Smooth muscle cell (in vitro differentiated cells): ENCODE data around the gene ALPG. TPM values are rescaled to one million over a fixed set of nuclear protein-coding genes. Genes with fewer than 3 reads are reported as not detected.

Experiments used
- DNase-seq: peaks from one replicate; lab custom pipeline; 2025; ENCODE audit not compliant: unreplicated experiment; lab: John Stamatoyannopoulos, UW
- H2AFZ ChIP-seq: fragments of 200-600 bp; sonication (generic); 2 replicates; pipeline ENCODE4 v1.6.0; 2016; ENCODE audit warnings: antibody characterized with exemption, low read depth, mild to moderate bottlenecking
- H3F3A ChIP-seq: fragments of 200-600 bp; sonication (generic); 2 replicates; pipeline ENCODE4 v1.6.0; 2017; ENCODE audit warnings: antibody characterized with exemption, low read depth
- H3K27ac ChIP-seq: fragments of 200-600 bp; sonication (generic); 2 replicates; pipeline ENCODE4 v1.5.1; 2016; ENCODE audit warnings: low read depth, mild to moderate bottlenecking
- H3K27me3 ChIP-seq: fragments of 200-600 bp; sonication (generic); 2 replicates; pipeline ENCODE4 v1.6.1; 2016; ENCODE audit warnings: low read depth, mild to moderate bottlenecking
- H3K36me3 ChIP-seq: fragments of 200-600 bp; sonication (generic); 2 replicates; pipeline ENCODE4 v1.5.1; 2016; ENCODE audit warnings: low read depth
- H3K4me1 ChIP-seq: fragments of 200-600 bp; sonication (generic); 2 replicates; pipeline ENCODE4 v1.5.1; 2016; ENCODE audit warnings: low read depth
- H3K4me2 ChIP-seq: fragments of 200-600 bp; sonication (generic); 2 replicates; pipeline ENCODE4 v1.6.0; 2016; ENCODE audit warnings: mild to moderate bottlenecking
- H3K4me3 ChIP-seq: fragments of 200-600 bp; sonication (generic); 2 replicates; pipeline ENCODE4 v1.5.1; 2016; ENCODE audit warnings: mild to moderate bottlenecking
- H3K79me2 ChIP-seq: fragments of 200-600 bp; sonication (generic); 2 replicates; pipeline ENCODE4 v1.6.0; 2016; ENCODE audit warnings: low read depth, mild to moderate bottlenecking
- H3K9ac ChIP-seq: fragments of 200-600 bp; sonication (generic); 2 replicates; pipeline ENCODE4 v1.6.0; 2016; ENCODE audit warnings: low read depth
- H3K9me3 ChIP-seq: fragments of 200-600 bp; sonication (generic); replicated peaks from 2 replicates; pipeline ENCODE4 v1.5.1; 2016; ENCODE audit warnings: low read depth
- H4K20me1 ChIP-seq: fragments of 200-600 bp; sonication (generic); 2 replicates; pipeline ENCODE4 v1.6.0; 2016; ENCODE audit warnings: low read depth
- WGBS: methylation state at CpG from one replicate; pipeline ENCODE4 v1.1.7; 2016; ENCODE audit warnings: low lambda C conversion rate; 5-methylcytosine and 5-hydroxymethylcytosine counted together
- polyA plus RNA-seq: library from polyadenylated mRNA; unstranded; fragments of >200 nt; fragmentation: Nextera tagmentation; extraction: Ambion mirVana; gene quantifications from 2 replicates; pipeline ENCODE4 v1.2.1, GENCODE V29; 2016
- total RNA-seq: library from RNA; depleted of rRNA; stranded (reverse); fragments of >200 nt; gene quantifications from 2 replicates; pipeline ENCODE4 v1.2.3, GENCODE V29; 2014
- TF ChIP-seq, protein P1 (sequence below): fragments of 200-600 bp; sonication (generic); IDR thresholded peaks from 2 replicates; pipeline ENCODE4 v1.5.1; 2017; ENCODE audit warnings: borderline replicate concordance, mild to moderate bottlenecking, antibody characterized with exemption; ENCODE audit not compliant: insufficient read depth, poor library complexity, severe bottlenecking

Gene ALPG
- total and polyA plus RNA-seq, 2 experiments from 2014 or later: not detected

- H2AFZ ChIP-seq: no peak overlapping the region
- TF ChIP-seq, protein P1, sequence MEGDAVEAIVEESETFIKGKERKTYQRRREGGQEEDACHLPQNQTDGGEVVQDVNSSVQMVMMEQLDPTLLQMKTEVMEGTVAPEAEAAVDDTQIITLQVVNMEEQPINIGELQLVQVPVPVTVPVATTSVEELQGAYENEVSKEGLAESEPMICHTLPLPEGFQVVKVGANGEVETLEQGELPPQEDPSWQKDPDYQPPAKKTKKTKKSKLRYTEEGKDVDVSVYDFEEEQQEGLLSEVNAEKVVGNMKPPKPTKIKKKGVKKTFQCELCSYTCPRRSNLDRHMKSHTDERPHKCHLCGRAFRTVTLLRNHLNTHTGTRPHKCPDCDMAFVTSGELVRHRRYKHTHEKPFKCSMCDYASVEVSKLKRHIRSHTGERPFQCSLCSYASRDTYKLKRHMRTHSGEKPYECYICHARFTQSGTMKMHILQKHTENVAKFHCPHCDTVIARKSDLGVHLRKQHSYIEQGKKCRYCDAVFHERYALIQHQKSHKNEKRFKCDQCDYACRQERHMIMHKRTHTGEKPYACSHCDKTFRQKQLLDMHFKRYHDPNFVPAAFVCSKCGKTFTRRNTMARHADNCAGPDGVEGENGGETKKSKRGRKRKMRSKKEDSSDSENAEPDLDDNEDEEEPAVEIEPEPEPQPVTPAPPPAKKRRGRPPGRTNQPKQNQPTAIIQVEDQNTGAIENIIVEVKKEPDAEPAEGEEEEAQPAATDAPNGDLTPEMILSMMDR: no peak
- H3K27ac ChIP-seq: no peak overlapping the region
- WGBS: 93% methylated on average over 8 of the region's 8 CpGs
- H3F3A ChIP-seq: no peaks in the 10 kb centered on the region
- H3K9ac ChIP-seq: no peak overlapping the region
- no peaks in the 10 kb centered on the region for H3K9me3 ChIP-seq
- H3K4me3 ChIP-seq: no peak overlapping the region
- no peaks in the 10 kb centered on the region for H4K20me1 ChIP-seq
- H3K4me2 ChIP-seq: no peak overlapping the region
- H3K4me1 ChIP-seq: peaks cover 11% of the 10 kb centered on the region
- no peaks in the 10 kb centered on the region for H3K79me2 ChIP-seq
- H3K27me3 ChIP-seq: peaks cover 52% of the 10 kb centered on the region
- DNase-seq: no peak
- no peaks in the 10 kb centered on the region for H3K36me3 ChIP-seq
Observed at GRCh38 chr2:232415138-232415690, 8.6 kb downstream of the ALPG start.

DNA sequence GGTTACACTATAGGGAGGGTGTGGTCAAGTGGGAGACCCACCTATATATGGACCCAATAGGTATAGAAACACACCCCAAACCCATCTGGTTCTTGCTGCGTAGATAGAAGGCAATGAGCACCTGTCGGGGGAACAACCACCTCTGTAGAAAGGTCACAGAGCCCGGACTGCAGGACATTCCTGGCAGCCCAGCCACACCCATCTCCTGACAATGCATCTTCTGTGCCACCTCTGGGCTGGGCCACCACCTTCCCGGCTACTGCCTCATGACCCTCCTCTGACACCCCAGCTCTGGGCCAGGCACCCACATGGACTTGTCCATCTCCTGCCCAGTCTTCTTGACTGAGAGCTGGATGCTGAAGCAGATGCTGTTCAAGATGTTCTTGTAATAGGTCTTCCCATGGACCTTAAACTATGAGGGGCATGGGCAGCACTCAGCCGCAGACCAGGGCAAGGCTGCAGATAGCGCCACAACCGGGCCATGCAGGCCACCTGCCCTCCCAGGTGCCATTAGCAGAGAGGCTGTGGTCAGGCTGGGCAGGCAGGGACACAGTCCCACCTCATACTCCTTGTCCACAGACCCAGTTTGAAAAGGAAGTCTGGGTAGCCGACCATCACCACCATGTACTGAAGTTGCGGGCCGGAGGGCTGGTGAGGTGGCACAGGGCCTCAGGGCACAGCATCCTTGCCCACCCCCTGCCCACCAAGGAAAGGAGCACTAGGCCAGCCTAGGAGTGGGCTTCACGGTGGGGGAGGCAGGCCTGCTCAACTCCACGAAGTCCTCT lies 9.3 kb downstream of the ALPG start:
- Histone ChIP-seq H3K27ac (no peak overlapping the region), H3K4me3 (no peak overlapping the region), H3K4me2 (no peak overlapping the region), H3K9ac (no peak overlapping the region), H3K27me3 (peaks cover 59% of the 10 kb centered on the region), H3K4me1 (peaks cover 13% of the 10 kb centered on the region), H4K20me1 (no peaks in the 10 kb centered on the region), H3K9me3 (no peaks in the 10 kb centered on the region), H3F3A (no peaks in the 10 kb centered on the region), H3K79me2 (no peaks in the 10 kb centered on the region), H2AFZ (no peak overlapping the region), H3K36me3 (no peaks in the 10 kb centered on the region)
- WGBS: 91% methylated on average over 12 of the region's 12 CpGs
- no peak for DNase-seq
- TF ChIP-seq, protein P1: no peak

- Histone ChIP-seq H3K27ac (no peak overlapping the region), H3K79me2 (no peaks in the 10 kb centered on the region), H3K27me3 (peaks cover 68% of the 10 kb centered on the region), H3K9ac (no peak overlapping the region), H2AFZ (no peak overlapping the region), H3K36me3 (no peaks in the 10 kb centered on the region), H3K4me3 (no peak overlapping the region), H3K4me1 (peaks cover 13% of the 10 kb centered on the region), H3K9me3 (no peaks in the 10 kb centered on the region), H3F3A (no peaks in the 10 kb centered on the region), H4K20me1 (no peaks in the 10 kb centered on the region), H3K4me2 (no peak overlapping the region)
- TF ChIP-seq, protein P1: no peak
- WGBS: 93% methylated on average over 17 of the region's 17 CpGs
- DNase-seq: no peak
Observed at GRCh38 chr2:232416521-232417470, 10.2 kb downstream of the ALPG start.
